Uterus (tissue), 4 donors: ENCODE results near the gene ITLN2. TPM values are rescaled to one million over a fixed set of nuclear protein-coding genes. Genes with fewer than 3 reads are reported as not detected.
"Not testable (repeated sequence)": the region's sequence is repeated elsewhere in the genome, so short reads cannot be mapped to it uniquely, and the experiment has no call there.

Source experiments
- DNase-seq, 2 donors: peaks; one replicate each; pipeline ENCODE4 v3.0.0-alpha.2; 2019 to 2020
- H3K27ac ChIP-seq, 2 donors: fragments of 200-600 bp; sonication (generic); 1 replicate in 1 of 2; 2 replicates in 1 of 2; pipeline ENCODE4 v1.5.1; 2016 to 2018
- H3K27me3 ChIP-seq, 2 donors: fragments of 200-600 bp; sonication (generic); one replicate each; pipeline ENCODE4 v1.5.1; 2018 to 2019; ENCODE audit warnings: control low read depth in 1 of 2
- H3K36me3 ChIP-seq, 2 donors: fragments of 200-600 bp; sonication (generic); one replicate each; pipeline ENCODE4 v1.5.1; 2019; ENCODE audit warnings: control low read depth in 1 of 2
- H3K4me1 ChIP-seq, 2 donors: fragments of 200-600 bp; sonication (generic); one replicate each; pipeline ENCODE4 v1.5.1; 2018 to 2019; ENCODE audit warnings: control low read depth in 1 of 2
- H3K4me3 ChIP-seq, 2 donors: fragments of 200-600 bp; sonication (generic); 1 replicate in 1 of 2; 2 replicates in 1 of 2; pipeline ENCODE4 v1.5.1; 2018 to 2019; ENCODE audit warnings: mild to moderate bottlenecking in 1 of 2
- H3K9me3 ChIP-seq, 2 donors: fragments of 200-600 bp; sonication (generic); one replicate each; pipeline ENCODE4 v1.5.1; 2019; ENCODE audit warnings: control low read depth in 1 of 2
- POLR2A ChIP-seq, 2 donors: fragments of 450-650 bp; IDR thresholded peaks; one replicate each; pipeline ENCODE4 v1.6.1; 2016; ENCODE audit warnings: antibody characterized with exemption in 2 of 2, mild to moderate bottlenecking in 1 of 2, moderate library complexity in 1 of 2
- intact Hi-C: fragments of 100-400 bp; cut with DNase I; formaldehyde crosslinking; loops from one replicate; pipeline ENCODE4 v1.15.1; 2023; ENCODE audit warnings: low total_unique reads
- total RNA-seq, 4 donors: library from RNA; depleted of rRNA in 3 of 4; stranded (reverse); fragments of >200 nt in 3 of 4; gene quantifications; one replicate each; pipeline versions ENCODE4 v1.1.0 to v1.2.4, GENCODE V29; 2014 to 2023
- TF ChIP-seq, protein P1 (sequence below), 4 experiments: fragments of 200-600 bp in 2 of 4; fragments of 450-650 bp in 2 of 4; sonication (generic) in 2 of 4; IDR thresholded peaks; one replicate each; pipeline ENCODE4 v1.5.1; 2016 to 2019; ENCODE audit warnings: antibody characterized with exemption in 4 of 4, mild to moderate bottlenecking in 2 of 4, moderate library complexity in 1 of 4
- donor health status: DM: yes; HTN: yes; CAD: no.

The ITLN2 gene
- total RNA-seq, 4 donors from 2014 or later, result not detected

DNA sequence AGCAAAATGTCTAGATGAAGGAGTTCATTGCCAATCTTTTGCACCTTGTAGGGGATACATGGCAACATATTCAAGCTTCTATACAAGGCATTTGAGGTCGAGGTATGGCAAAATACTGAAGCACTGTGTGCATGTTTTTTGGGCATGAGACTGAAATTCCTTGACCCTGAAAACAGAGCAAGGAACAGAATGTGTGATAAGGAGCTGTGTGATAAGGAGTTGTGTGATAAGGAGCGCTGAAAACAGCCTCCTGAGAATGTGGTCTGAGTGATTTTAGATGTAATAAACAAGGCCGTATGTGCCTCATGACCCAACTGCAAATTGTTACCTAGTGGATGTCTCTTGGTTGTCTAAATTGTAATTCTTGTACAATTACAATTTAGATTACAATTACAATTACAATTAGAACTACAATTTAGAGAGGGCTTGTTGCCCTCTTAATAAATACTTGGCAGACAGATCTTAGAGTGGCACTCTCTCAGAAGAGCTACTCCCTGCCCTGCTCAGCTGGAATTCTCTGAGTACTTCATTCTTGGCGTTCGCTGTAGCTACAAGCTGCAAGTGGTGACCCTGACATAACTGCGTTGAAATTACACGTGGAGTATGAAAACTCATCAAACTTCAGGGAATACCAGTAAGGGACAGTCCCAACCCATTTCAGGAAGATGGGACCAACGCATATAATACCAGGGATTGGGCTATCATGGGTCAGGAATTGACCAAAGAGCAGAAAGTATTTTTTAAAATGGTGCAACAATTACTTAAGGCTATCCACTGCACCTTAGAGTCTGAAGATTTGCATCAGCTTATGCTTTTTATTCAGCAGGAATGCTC is 49.6 kb downstream of the ITLN2 start:
- no peak overlapping the region for H3K27ac ChIP-seq
- H3K4me3 ChIP-seq, result no peak overlapping the region
- TF ChIP-seq, protein P1, sequence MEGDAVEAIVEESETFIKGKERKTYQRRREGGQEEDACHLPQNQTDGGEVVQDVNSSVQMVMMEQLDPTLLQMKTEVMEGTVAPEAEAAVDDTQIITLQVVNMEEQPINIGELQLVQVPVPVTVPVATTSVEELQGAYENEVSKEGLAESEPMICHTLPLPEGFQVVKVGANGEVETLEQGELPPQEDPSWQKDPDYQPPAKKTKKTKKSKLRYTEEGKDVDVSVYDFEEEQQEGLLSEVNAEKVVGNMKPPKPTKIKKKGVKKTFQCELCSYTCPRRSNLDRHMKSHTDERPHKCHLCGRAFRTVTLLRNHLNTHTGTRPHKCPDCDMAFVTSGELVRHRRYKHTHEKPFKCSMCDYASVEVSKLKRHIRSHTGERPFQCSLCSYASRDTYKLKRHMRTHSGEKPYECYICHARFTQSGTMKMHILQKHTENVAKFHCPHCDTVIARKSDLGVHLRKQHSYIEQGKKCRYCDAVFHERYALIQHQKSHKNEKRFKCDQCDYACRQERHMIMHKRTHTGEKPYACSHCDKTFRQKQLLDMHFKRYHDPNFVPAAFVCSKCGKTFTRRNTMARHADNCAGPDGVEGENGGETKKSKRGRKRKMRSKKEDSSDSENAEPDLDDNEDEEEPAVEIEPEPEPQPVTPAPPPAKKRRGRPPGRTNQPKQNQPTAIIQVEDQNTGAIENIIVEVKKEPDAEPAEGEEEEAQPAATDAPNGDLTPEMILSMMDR (IDR thresholded peaks at IDR 0.05), result no peak
- TF ChIP-seq POLR2A (IDR thresholded peaks at IDR 0.05), result no peak
- intact Hi-C loops, result no loop called here
- no peaks in the 10 kb centered on the region for H3K36me3 ChIP-seq
- no peaks in the 10 kb centered on the region for H3K4me1 ChIP-seq
- no peak for DNase-seq
- no peaks in the 10 kb centered on the region for H3K27me3 ChIP-seq
- H3K9me3 ChIP-seq, result no peaks in the 10 kb centered on the region

DNA sequence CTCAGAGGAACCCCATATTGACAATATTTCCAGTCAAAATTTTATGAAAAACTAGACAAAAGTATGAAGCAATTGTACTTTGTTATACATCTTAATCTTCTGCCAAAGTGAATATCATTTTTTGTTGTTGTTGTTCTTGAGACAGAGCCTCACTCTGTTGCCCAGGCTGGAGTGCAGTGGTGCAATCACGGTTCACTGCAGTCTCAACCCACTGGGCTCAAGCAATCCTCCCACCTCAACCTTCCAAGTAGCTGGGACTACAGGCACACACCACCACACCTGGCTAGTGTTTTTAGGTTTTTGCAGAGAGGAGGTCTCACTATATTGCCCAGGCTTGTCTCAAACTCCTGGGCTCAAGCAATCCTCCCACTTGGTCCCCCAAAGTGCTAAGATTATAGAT is 52.4 kb downstream of the ITLN2 start:
- H3K9me3 ChIP-seq, H3K27ac ChIP-seq, DNase-seq, H3K36me3 ChIP-seq, H3K4me3 ChIP-seq, H3K27me3 ChIP-seq, intact Hi-C loops, H3K4me1 ChIP-seq: not testable (repeated sequence)

DNA sequence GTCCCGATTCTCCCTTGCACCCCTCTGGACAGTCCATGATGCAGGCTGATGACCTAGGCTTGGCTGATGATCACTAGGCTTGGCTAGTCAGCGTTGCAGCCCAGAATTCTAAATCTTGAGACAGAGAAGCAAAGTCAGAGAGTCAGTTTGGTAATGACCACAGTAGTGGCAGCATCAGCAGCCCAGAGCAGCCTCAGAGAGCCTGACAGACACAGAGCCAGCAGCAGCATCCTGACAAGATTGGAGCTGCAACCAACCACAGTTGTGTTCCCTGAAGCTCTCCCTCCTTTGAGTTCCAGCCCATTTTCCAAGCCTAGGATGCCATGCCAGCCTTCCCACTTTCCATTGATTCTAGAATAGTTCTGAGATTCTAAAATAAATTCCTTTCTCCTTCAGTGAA is 52.8 kb downstream of the ITLN2 start:
- H3K4me3 ChIP-seq, result no peak overlapping the region
- TF ChIP-seq, protein P1 (IDR thresholded peaks at IDR 0.05), result no peak
- TF ChIP-seq POLR2A (IDR thresholded peaks at IDR 0.05), result no peak
- H3K9me3 ChIP-seq, result no peaks in the 10 kb centered on the region
- no peak for DNase-seq
- no peaks in the 10 kb centered on the region for H3K36me3 ChIP-seq
- no peaks in the 10 kb centered on the region for H3K27me3 ChIP-seq
- H3K4me1 ChIP-seq, result no peaks in the 10 kb centered on the region
- intact Hi-C loops, result no loop called here
- H3K27ac ChIP-seq, result no peak overlapping the region

DNA sequence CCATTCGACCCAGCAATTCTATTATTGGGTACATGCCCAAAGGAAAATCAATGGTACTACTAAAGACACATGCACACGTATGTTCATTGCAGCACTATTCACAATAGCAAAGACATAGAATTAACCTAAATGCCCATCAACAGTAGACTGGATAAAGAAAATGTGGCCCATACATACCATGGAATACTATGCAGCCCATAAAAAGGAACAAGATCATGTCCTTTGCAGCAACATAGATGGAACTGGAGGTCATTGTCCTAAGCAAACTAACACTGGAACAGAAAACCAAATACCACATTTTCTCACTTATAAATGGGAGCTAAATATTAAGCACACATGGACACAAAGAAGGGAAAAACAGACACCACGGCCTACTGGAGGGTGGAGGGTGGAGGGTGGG is 53.9 kb downstream of the ITLN2 start:
- H3K27me3 ChIP-seq, H3K9me3 ChIP-seq, H3K4me1 ChIP-seq, H3K4me3 ChIP-seq, DNase-seq, H3K36me3 ChIP-seq, H3K27ac ChIP-seq, intact Hi-C loops: not testable (repeated sequence)

Other genes with a start within 250 kb of the ITLN2 start
- gene CD48, start 243.0 kb downstream of the ITLN2 start, total RNA-seq, result 1 to 10 TPM in 3 of 4 donors, under 1 TPM in 1; 0.51 to 10.0 (median 2.6) TPM
- gene SLAMF7, start 215.6 kb downstream of the ITLN2 start, total RNA-seq, result 1 to 10 TPM in 1 of 4 donors, under 1 TPM in 1, not detected in 2; 0.76 to 1.6 TPM
- gene LY9, start 158.6 kb downstream of the ITLN2 start, total RNA-seq, result under 1 TPM in 2 of 4 donors, not detected in 2; 0.35 to 0.70 TPM
- 1 to 10 TPM in 1 of 4 donors, under 1 TPM in 1, not detected in 2; 0.52 to 1.2 TPM for gene CD244, start 91.9 kb downstream of the ITLN2 start, total RNA-seq
- 1 to 10 TPM in 1 of 4 donors, under 1 TPM in 1, not detected in 2; 0.90 to 1.2 TPM for gene ITLN1, start 69.6 kb downstream of the ITLN2 start, total RNA-seq
- gene F11R, start 66.3 kb upstream of the ITLN2 start, total RNA-seq, result 10 to 100 TPM; 22.6 to 45.3 (median 26.6) TPM
- gene TSTD1, start 84.2 kb upstream of the ITLN2 start, total RNA-seq, result 10 to 100 TPM in 1 of 4 donors, 1 to 10 TPM in 1, not detected in 2; 5.6 to 20.3 TPM
- 10 to 100 TPM; 20.7 to 71.8 (median 44.2) TPM for gene USF1, start 91.2 kb upstream of the ITLN2 start, total RNA-seq
- gene ARHGAP30, start 115.1 kb upstream of the ITLN2 start, total RNA-seq, result 1 to 10 TPM in 3 of 4 donors, under 1 TPM in 1; 0.88 to 3.4 (median 2.6) TPM
- 1 to 10 TPM in 1 of 4 donors, not detected in 3; 2.1 TPM for gene NECTIN4, start 134.7 kb upstream of the ITLN2 start, total RNA-seq
- gene KLHDC9, start 143.6 kb upstream of the ITLN2 start, total RNA-seq, result 10 to 100 TPM in 1 of 4 donors, 1 to 10 TPM in 2, under 1 TPM in 1; 0.51 to 12.1 (median 3.4) TPM
- gene PFDN2, start 163.2 kb upstream of the ITLN2 start, total RNA-seq, result 10 to 100 TPM in 3 of 4 donors, 1 to 10 TPM in 1; 3.3 to 38.9 (median 29.8) TPM
- 10 to 100 TPM in 3 of 4 donors, 1 to 10 TPM in 1; 1.0 to 36.9 (median 22.0) TPM for gene NIT1, start 163.3 kb upstream of the ITLN2 start, total RNA-seq
- gene DEDD, start 177.9 kb upstream of the ITLN2 start, total RNA-seq, result 10 to 100 TPM in 3 of 4 donors, 1 to 10 TPM in 1; 4.4 to 42.2 (median 36.1) TPM
- 100 to 1,000 TPM in 1 of 4 donors, 10 to 100 TPM in 2, 1 to 10 TPM in 1; 2.0 to 111 (median 62.9) TPM for gene UFC1, start 199.2 kb upstream of the ITLN2 start, total RNA-seq
- 10 to 100 TPM in 3 of 4 donors, 1 to 10 TPM in 1; 4.1 to 38.1 (median 29.9) TPM for gene USP21, start 204.7 kb upstream of the ITLN2 start, total RNA-seq
- gene PPOX, start 211.6 kb upstream of the ITLN2 start, total RNA-seq, result 10 to 100 TPM; 11.3 to 40.5 (median 21.6) TPM
- gene B4GALT3, start 222.7 kb upstream of the ITLN2 start, total RNA-seq, result 10 to 100 TPM in 3 of 4 donors, 1 to 10 TPM in 1; 1.0 to 23.9 (median 19.9) TPM
- 10 to 100 TPM in 3 of 4 donors, 1 to 10 TPM in 1; 1.3 to 41.5 (median 10.9) TPM for gene ADAMTS4, start 244.2 kb upstream of the ITLN2 start, total RNA-seq
- 100 to 1,000 TPM in 1 of 4 donors, 10 to 100 TPM in 3; 43.8 to 107 (median 93.9) TPM for gene NDUFS2, start 247.6 kb upstream of the ITLN2 start, total RNA-seq